Stimulated activated naive B cell treated with anti-CD40 and anti-IgM and Interleukin-4, amounts not matched to agents 10 μg/mL and 1 μg/mL and 100 μg/mL, for 72 hours (primary cell): Measurements from ENCODE around the gene JARID2.

Experiments
- ATAC-seq, 2 donors: fragments of 150-1000 bp; cut with Tn5 transposase; replicated peaks; 2 replicates each; pipeline ENCODE4 v1.10.0; 2021; ENCODE audit warnings: moderate library complexity in 1 of 2
- DNase-seq: peaks from one replicate; pipeline ENCODE4 v3.0.0; 2021
- H3K27ac Mint-ChIP-seq: one replicate; pipeline ENCODE4 v1.8.0; 2022; ENCODE audit warnings: mild to moderate bottlenecking, mixed read lengths
- H3K27me3 Mint-ChIP-seq, 2 donors: one replicate each; pipeline ENCODE4 v1.8.0; 2022; ENCODE audit warnings: mixed read lengths in 2 of 2
- H3K36me3 Mint-ChIP-seq, 2 donors: one replicate each; pipeline ENCODE4 v1.8.0; 2022; ENCODE audit warnings: mixed read lengths in 2 of 2, mild to moderate bottlenecking in 1 of 2
- H3K4me1 Mint-ChIP-seq, 2 donors: one replicate each; pipeline ENCODE4 v1.8.0; 2022; ENCODE audit warnings: mixed read lengths in 2 of 2, mild to moderate bottlenecking in 1 of 2
- H3K4me3 Mint-ChIP-seq, 2 donors: one replicate each; pipeline ENCODE4 v1.8.0; 2022; ENCODE audit warnings: mild to moderate bottlenecking in 2 of 2, mixed read lengths in 2 of 2, moderate library complexity in 1 of 2
- H3K9me3 Mint-ChIP-seq, 2 donors: one replicate each; pipeline ENCODE4 v1.8.0; 2022; ENCODE audit warnings: mixed read lengths in 2 of 2, mild to moderate bottlenecking in 1 of 2

JARID2 gene

GRCh38 chr6:15439410-15440025 is 193.6 kb downstream of the JARID2 start:
- peaks cover 63 to 80% of the 10 kb centered on the region in 2 donors for H3K4me1 Mint-ChIP-seq

GRCh38 chr6:15440040-15440439 is 194.2 kb downstream of the JARID2 start:
- Mint-ChIP-seq H3K27ac (no peak overlapping the region), H3K27me3 (no peaks in the 10 kb centered on the region), H3K4me1 (peaks cover 63 to 78% of the 10 kb centered on the region in 2 donors), H3K36me3 (peaks cover 4 to 23% of the 10 kb centered on the region in 2 donors), H3K4me3 (no peak overlapping the region), H3K9me3 (no peaks in the 10 kb centered on the region)
- ATAC-seq: no peak
- DNase-seq: no peak

More at GRCh38 chr6:15439410-15440025, 193.6 kb downstream of the JARID2 start:
- Mint-ChIP-seq H3K9me3 (peaks cover 0 to 3% of the 10 kb centered on the region in 2 donors), H3K27me3 (no peaks in the 10 kb centered on the region), H3K4me3 (no peak overlapping the region), H3K36me3 (peaks cover 7 to 28% of the 10 kb centered on the region in 2 donors), H3K27ac (peak overlapping the region; percentile 56)
- ATAC-seq (no peak), DNase-seq (no peak)

- H3K36me3 Mint-ChIP-seq: peaks cover 3 to 20% of the 10 kb centered on the region in 2 donors
- no peak overlapping the region for H3K4me3 Mint-ChIP-seq
- DNase-seq (peak; percentile 19), ATAC-seq (peak; percentile 46 to 67)
- no peaks in the 10 kb centered on the region for H3K27me3 Mint-ChIP-seq
- H3K27ac Mint-ChIP-seq: no peak overlapping the region
- H3K9me3 Mint-ChIP-seq: no peaks in the 10 kb centered on the region
- H3K4me1 Mint-ChIP-seq: peaks cover 63 to 81% of the 10 kb centered on the region in 2 donors
Observed at GRCh38 chr6:15441215-15441868, 195.5 kb downstream of the JARID2 start.

- Mint-ChIP-seq H3K27me3 (no peaks in the 10 kb centered on the region), H3K27ac (no peak overlapping the region), H3K4me3 (no peak overlapping the region), H3K36me3 (peaks cover 3 to 14% of the 10 kb centered on the region in 2 donors), H3K9me3 (no peaks in the 10 kb centered on the region), H3K4me1 (peaks cover 59 to 81% of the 10 kb centered on the region in 2 donors)
- no peak for ATAC-seq
- DNase-seq: no peak
Observed at GRCh38 chr6:15441981-15442380, 196.1 kb downstream of the JARID2 start.

GRCh38 chr6:15442467-15442866 is 196.6 kb downstream of the JARID2 start:
- H3K27me3 Mint-ChIP-seq: no peaks in the 10 kb centered on the region
- peaks cover 3 to 11% of the 10 kb centered on the region in 2 donors for H3K36me3 Mint-ChIP-seq
- H3K4me3 Mint-ChIP-seq: no peak overlapping the region
- peaks cover 57 to 81% of the 10 kb centered on the region in 2 donors for H3K4me1 Mint-ChIP-seq
- no peak overlapping the region for H3K27ac Mint-ChIP-seq
- ATAC-seq: no peak
- no peak for DNase-seq
- no peaks in the 10 kb centered on the region for H3K9me3 Mint-ChIP-seq

GRCh38 chr6:15443119-15443830 is 197.4 kb downstream of the JARID2 start:
- ATAC-seq: no peak
- no peak overlapping the region for H3K4me3 Mint-ChIP-seq
- H3K27ac Mint-ChIP-seq: no peak overlapping the region
- H3K9me3 Mint-ChIP-seq: no peaks in the 10 kb centered on the region
- no peak for DNase-seq
- peaks cover 60 to 81% of the 10 kb centered on the region in 2 donors for H3K4me1 Mint-ChIP-seq
- peaks cover 3 to 7% of the 10 kb centered on the region in 2 donors for H3K36me3 Mint-ChIP-seq
- no peaks in the 10 kb centered on the region for H3K27me3 Mint-ChIP-seq

- no peak overlapping the region for H3K27ac Mint-ChIP-seq
- H3K36me3 Mint-ChIP-seq: peaks cover 3 to 7% of the 10 kb centered on the region in 2 donors
Observed at GRCh38 chr6:15444081-15444731, 198.3 kb downstream of the JARID2 start.

GRCh38 chr6:15444881-15445280 is 199.0 kb downstream of the JARID2 start:
- Mint-ChIP-seq H3K27me3 (no peaks in the 10 kb centered on the region), H3K36me3 (peaks cover 3 to 11% of the 10 kb centered on the region in 2 donors), H3K27ac (peak overlapping the region; percentile 14), H3K4me3 (no peak overlapping the region), H3K9me3 (no peaks in the 10 kb centered on the region), H3K4me1 (peaks cover 53 to 81% of the 10 kb centered on the region in 2 donors)
- DNase-seq (no peak), ATAC-seq (peak in 1 of 2 donors; percentile 57)

More at GRCh38 chr6:15444081-15444731, 198.3 kb downstream of the JARID2 start:
- H3K4me1 Mint-ChIP-seq: peaks cover 57 to 81% of the 10 kb centered on the region in 2 donors
- H3K4me3 Mint-ChIP-seq: no peak overlapping the region
- no peaks in the 10 kb centered on the region for H3K9me3 Mint-ChIP-seq
- DNase-seq (no peak), ATAC-seq (no peak)
- H3K27me3 Mint-ChIP-seq: no peaks in the 10 kb centered on the region

GRCh38 chr6:15447546-15448267 is 201.8 kb downstream of the JARID2 start:
- peaks cover 53 to 87% of the 10 kb centered on the region in 2 donors for H3K4me1 Mint-ChIP-seq
- ATAC-seq (peak in 1 of 2 donors; percentile 27), DNase-seq (no peak)
- H3K36me3 Mint-ChIP-seq: peaks cover 9 to 28% of the 10 kb centered on the region in 2 donors
- no peaks in the 10 kb centered on the region for H3K9me3 Mint-ChIP-seq
- H3K27me3 Mint-ChIP-seq: no peaks in the 10 kb centered on the region
- peak overlapping the region; percentile 32 for H3K27ac Mint-ChIP-seq
- no peak overlapping the region for H3K4me3 Mint-ChIP-seq

GRCh38 chr6:15449011-15449410 is 203.1 kb downstream of the JARID2 start:
- no peak for ATAC-seq
- H3K4me1 Mint-ChIP-seq: peaks cover 58 to 92% of the 10 kb centered on the region in 2 donors

GRCh38 chr6:15451738-15452137 is 205.9 kb downstream of the JARID2 start:
- Mint-ChIP-seq H3K4me1 (peaks cover 56 to 93% of the 10 kb centered on the region in 2 donors), H3K4me3 (peak overlapping the region; percentile 11 to 53), H3K36me3 (peaks cover 24 to 52% of the 10 kb centered on the region in 2 donors), H3K27ac (peak overlapping the region; percentile 76), H3K27me3 (no peaks in the 10 kb centered on the region), H3K9me3 (no peaks in the 10 kb centered on the region)
- no peak for DNase-seq
- ATAC-seq: peak; percentile 3 to 23

More at GRCh38 chr6:15449011-15449410, 203.1 kb downstream of the JARID2 start:
- no peak overlapping the region for H3K4me3 Mint-ChIP-seq
- peaks cover 7 to 38% of the 10 kb centered on the region in 2 donors for H3K36me3 Mint-ChIP-seq
- H3K9me3 Mint-ChIP-seq: no peaks in the 10 kb centered on the region
- no peaks in the 10 kb centered on the region for H3K27me3 Mint-ChIP-seq
- DNase-seq: no peak
- H3K27ac Mint-ChIP-seq: peak overlapping the region; percentile 42

GRCh38 chr6:15452182-15452941 is 206.5 kb downstream of the JARID2 start:
- peak overlapping the region; percentile 11 to 53 for H3K4me3 Mint-ChIP-seq
- ATAC-seq (peak; percentile 67 to 79), DNase-seq (no peak)
- H3K4me1 Mint-ChIP-seq: peaks cover 57 to 92% of the 10 kb centered on the region in 2 donors
- H3K9me3 Mint-ChIP-seq: no peaks in the 10 kb centered on the region
- H3K27ac Mint-ChIP-seq: peak overlapping the region; percentile 76
- H3K36me3 Mint-ChIP-seq: peaks cover 24 to 52% of the 10 kb centered on the region in 2 donors
- H3K27me3 Mint-ChIP-seq: no peaks in the 10 kb centered on the region

GRCh38 chr6:15453186-15453585 is 207.3 kb downstream of the JARID2 start:
- no peaks in the 10 kb centered on the region for H3K9me3 Mint-ChIP-seq
- no peak for ATAC-seq
- no peak for DNase-seq
- H3K4me1 Mint-ChIP-seq: peaks cover 52 to 92% of the 10 kb centered on the region in 2 donors
- H3K4me3 Mint-ChIP-seq: no peak overlapping the region
- H3K36me3 Mint-ChIP-seq: peaks cover 24 to 48% of the 10 kb centered on the region in 2 donors
- H3K27me3 Mint-ChIP-seq: no peaks in the 10 kb centered on the region
- peak overlapping the region; percentile 52 for H3K27ac Mint-ChIP-seq
